HG03460 (cell line): ENCODE measurements around the gene CCDC40.

ENCODE experiments used
- ATAC-seq: cut with Tn5 transposase; IDR thresholded peaks from one replicate; pipeline ENCODE4 v1.9.1; 2021; ENCODE audit not compliant: unreplicated experiment

The CCDC40 gene

DNA sequence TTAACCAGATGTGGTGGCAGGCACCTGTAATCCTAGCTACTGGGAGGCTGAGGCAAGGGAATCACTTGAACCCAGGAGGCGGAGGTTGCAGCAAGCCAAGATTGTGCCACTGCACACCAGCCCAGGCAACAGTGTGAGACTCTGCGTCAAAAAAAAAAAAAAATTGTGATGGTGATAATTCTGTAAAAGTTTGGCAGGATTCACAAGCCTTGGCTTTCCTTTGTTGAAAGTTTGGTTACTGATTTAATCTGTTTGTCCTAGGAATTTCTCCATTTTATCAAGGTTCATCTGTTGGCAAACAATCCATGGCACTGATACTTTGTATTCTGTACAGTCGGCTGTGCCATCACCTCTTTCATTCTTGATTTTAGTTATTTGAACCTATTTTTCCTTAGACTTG lies 94.5 kb downstream of the CCDC40 start:
- no peak for ATAC-seq

DNA sequence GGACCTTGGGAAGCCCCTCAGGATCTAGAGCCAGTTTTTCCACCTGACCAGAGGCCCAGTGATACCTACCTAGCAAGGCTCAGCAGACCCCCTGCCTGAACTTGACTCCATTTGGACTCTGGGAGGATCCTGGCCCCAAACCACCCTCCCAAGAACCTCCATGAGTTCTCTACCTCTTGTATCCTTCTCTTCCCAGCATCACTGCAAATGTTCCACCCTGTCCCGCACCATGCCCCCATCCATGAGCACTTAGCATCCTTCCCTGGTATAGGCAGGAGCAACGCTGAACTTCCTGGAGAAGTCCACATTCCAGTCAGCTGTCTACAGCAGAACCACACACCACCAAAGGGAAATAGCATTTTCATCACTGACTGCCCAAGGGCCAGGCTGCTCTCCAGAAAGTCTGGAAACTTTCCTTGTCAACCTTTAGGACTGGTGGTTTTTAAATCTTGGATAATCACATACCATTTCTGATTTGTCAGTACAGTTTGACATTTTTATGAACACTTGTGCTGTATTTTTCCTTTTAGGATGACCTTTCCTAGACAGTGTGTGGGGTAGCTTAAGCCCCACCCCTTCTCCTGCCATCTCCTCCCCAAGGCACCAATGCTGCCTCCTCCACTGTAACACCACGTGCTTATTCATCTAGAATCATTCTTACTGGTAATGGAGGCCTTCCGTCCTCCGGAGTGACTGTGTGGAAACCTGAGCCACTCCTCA lies 96.6 kb downstream of the CCDC40 start:
- no peak for ATAC-seq

DNA sequence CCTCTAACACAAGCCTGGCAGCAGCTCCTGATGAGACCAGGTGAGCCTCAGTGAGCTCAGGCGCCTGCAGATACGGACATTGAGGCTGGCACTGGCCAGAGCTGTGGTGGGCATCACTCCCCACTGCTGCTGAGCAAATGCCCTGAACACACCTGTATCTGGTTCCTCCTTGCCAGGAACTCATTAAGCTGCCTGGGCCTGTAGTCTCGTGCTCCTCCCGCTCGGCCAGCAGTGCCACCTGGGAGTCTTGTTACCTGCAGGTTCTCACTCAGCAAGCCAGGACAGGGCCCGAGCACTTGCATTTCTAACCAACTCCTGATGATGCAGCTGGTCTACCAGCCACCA lies 97.2 kb downstream of the CCDC40 start:
- ATAC-seq: no peak

DNA sequence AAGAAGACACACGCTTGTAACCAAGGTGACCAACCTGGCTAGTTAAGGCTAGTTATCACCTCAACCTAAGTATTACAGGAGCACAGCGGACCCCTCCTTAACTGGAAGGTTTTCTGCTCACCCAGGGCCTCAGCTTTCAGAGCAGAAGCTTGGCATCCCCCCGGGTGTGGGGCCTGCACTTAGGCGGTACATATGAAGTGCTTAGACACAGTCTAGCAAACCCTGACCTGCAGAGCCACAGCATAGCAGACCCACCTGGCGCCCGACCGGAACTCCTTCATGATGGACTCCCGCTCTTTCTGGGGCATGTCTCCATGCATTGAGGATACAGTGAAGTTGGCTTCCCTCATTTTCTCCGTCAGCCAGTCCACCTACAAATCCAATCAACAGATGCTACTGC lies 100.7 kb downstream of the CCDC40 start:
- no peak for ATAC-seq

DNA sequence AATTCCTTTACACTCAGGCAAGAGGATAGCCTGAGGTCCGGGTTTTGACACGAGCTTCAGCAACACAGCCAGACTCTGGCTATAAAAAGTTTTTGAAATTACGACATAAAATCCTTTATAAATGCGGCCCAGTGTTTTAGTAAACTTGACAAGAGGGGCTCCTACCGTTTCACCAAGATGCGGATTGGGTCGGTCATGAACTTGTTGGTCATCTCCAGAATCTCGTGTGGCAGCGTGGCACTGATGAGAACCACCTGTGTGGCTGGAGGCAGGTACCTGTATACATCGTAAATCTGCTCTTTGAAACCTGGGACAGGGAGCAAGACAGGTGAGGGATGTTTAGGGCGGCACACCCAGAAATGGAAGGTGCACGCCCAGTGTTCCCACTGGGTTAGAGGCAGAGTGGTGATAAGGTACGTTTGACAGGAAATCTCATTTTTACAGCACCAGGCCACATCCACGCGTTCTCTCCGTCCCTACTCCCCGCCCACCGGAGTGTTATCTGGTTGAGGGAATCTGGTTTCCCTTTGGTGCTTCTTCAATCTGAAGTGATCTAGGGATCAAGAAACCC lies 102.5 kb downstream of the CCDC40 start:
- ATAC-seq: no peak

DNA sequence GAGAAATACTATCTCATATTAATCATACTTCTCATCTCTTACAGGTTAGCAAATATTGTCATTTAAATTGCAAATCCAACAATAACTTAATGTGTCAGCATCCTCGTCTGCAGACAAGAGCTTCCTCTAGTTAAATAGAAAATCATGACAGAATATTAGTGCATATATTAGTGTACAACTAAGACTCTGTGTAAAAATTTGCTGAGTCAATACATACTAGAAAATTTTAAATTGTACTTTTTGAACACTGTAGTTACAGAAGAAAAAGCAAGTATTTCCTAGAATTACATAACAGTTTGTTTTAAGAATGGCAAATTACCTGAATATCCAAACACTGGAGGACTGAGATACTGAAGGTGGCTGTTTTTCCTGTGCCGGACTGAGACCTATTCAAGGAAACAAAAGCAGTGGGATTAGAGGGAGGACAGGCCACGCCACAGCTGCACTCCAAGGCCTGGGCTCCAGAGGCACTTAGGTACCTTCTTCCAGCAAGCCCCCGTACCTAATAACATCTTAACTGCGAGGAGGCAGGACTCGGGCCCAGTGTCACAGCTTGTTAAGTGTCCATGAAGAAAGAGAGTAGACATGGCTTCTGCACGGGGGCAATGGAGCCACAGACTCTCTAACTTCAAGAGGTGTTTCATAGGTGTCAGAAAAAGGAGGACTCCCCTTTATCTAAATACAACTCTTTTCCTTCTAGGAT lies 105.2 kb downstream of the CCDC40 start:
- no peak for ATAC-seq

DNA sequence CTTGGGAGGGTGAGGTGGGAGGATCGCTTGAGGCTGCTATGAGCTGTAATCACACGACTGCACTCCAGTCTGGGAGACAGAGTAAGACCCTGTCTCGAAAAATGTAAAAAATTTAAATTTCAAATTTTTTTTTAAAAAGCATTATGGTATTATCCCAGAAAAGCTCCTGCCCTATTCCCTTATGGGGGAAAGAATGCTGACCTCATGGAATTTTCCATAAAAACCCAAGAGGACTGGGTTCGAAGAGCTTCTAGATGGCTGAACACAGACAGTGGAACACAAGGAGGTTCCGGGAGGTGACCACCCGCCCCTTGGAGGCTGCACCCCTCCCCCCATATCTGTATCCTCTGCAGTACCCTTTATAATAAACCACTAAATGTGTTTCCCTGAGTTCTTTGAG lies 106.5 kb downstream of the CCDC40 start:
- ATAC-seq: no peak

DNA sequence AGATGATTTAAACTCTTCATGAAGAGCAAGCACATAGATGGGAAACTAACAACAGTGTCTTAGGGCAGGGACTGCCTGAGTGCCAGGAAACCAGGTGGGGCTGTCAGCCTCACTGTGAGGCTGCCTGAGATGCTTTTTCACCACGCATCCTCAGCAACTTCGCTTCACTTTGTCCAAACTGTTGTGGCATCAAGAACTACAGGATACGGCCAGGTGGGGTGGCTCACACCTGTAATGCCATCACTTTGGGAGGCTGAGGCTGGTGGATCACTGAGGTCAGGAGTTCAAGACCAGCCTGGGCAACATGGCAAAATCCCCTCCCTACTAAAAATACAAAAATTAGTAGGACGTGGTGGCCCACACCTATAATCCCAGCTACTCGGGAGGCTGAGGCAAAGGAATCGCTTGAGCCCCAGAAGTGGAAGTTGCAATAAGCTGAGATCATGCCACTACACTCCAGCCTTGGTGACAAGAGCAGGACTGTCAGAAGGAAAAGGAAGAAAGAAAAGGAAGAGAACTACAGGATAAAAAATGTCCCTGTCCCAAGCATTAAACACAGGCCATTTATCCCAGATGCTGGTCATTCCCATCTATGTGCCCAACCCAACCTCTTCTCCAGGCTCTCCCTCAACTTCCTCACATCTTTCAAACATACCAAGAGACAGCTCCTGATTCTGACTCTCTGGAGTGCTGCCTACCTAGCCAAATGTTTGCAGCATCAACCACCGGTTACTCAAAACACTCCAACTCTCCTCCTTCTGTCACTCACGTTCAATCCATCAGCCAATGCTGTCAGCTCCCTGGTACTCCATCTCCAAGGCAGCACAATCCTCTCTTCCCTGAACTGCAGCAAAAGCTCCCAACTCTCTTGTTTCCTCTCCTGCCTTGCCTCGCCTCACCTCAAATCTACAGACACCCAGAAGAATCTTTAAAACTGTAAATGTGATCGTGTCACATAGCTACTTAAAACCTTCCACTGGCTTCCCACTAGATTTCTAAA lies 108.9 kb downstream of the CCDC40 start:
- no peak for ATAC-seq

DNA sequence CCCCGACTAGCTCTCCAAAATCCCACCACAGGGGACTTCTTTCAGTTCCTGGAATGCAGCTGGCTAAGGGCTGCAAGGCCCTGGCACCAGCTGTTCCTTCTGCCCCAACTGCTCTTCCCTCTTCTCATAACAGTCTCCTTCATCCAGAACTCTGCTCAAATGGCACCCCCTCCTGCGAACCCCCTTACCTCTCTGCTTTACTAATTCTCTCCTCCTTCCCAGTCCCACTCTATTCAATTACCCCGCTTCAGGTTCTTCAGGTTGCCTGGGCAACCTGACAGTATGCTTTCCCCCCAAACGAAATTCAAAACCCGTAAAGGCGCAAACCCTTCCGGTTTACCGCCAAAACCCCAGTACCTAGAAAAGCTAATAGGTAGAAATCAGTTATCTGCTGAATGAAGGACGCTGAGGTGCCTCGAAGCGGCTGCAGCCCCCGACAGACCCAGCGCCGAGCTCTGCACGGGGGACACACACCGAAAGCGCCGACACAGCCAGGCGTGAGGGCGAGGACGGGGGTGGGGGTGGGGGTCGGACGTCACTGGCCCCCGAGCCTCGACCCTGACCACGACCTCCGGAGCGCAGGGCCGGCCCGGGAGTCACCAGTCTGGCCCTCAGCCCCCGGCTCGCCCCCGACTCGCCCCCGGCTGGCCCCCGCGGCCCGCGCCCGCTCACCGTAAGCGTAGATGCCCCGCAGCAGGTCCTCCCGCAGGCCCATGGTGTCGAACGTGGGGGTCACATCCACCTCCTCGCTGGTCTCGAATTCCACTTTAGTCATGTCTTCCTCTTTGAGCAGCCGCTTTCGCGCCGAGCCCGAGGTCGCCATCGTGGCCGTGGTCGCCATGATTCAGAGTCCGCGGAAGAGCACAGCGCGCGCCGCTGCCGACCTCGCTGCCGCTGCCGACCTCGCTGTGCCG lies 109.9 kb downstream of the CCDC40 start:
- ATAC-seq: peak; percentile 12

DNA sequence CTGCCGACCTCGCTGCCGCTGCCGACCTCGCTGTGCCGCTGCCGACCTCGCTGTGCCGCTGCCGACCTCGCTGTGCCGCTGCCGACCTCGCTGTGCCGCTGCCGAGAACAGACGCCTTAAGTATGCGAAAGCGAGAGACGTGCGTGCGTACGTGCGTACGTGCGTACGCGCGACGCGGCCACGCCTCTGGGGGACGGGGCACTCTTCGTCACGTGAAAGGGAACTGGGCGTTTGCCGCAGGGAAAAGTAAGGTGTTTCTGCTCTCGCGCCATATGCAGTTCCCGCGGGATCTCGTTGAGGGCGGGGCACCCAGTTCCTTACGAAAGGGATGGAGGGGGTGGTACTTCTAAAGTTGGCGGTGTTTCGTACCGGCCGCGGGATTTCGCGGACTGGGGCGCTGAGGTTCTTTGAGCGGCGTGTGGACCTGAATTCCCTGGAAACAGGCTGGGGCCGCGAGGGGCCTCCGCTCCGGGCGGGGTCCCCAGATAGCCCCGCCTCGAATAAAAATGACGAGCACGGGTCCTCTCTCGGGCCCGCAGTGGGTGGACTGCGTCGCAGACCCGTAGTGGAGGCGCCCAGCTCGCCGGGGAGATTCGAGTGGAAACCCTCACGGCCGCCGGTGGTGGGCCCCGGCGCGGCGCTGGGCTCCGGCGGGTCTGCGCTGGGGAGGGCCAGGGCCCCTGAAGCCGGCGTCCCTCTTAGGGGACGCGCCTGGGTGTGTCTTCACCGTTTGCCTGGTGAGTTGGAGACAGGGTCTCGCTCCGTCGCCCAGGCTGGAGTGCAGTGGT lies 110.8 kb downstream of the CCDC40 start, which contains the start of gene EIF4A3:
Gene EIF4A3 (minus strand): TSS at position 94 of the 788 bp plus-strand sequence. CDS start 167 bp downstream, outside the sequence.
- peak; percentile 85 for ATAC-seq
